PC-9 (cell line): Measurements from ENCODE around the gene TPCN2.

Experiments used
- CTCF ChIP-seq: fragments of 200-600 bp; sonication (generic); conservative IDR thresholded peaks from 2 replicates; pipeline ENCODE4 v1.6.1; 2017; ENCODE audit warnings: mixed run types, antibody characterized with exemption, mild to moderate bottlenecking, moderate library complexity
- EZH2 ChIP-seq: fragments of 200-600 bp; sonication (generic); IDR thresholded peaks from 2 replicates; pipeline ENCODE4 v1.8.0; 2017; ENCODE audit warnings: antibody characterized with exemption, low read depth

GRCh38 chr11:69050592-69051380, 2.1 kb downstream of the TPCN2 start:
- no peak for TF ChIP-seq CTCF
- no peak for TF ChIP-seq EZH2
